HG02852 (cell line): ENCODE measurements around the gene TMEM217.
A peak's percentile ranks its signal among the peaks of the same experiment; 100 is the strongest.
"Not testable (repeated sequence)": the region's sequence is repeated elsewhere in the genome, so short reads cannot be mapped to it uniquely, and the experiment has no call there.

Source experiments
- ATAC-seq: cut with Tn5 transposase; IDR thresholded peaks from one replicate; pipeline ENCODE4 v1.9.1; 2021; ENCODE audit warnings: mild to moderate bottlenecking, moderate library complexity; ENCODE audit not compliant: unreplicated experiment

The TMEM217 gene

GRCh38 chr6:37218511-37218910 lies 39.4 kb downstream of the TMEM217 start:
- no peak for ATAC-seq

- no peak for ATAC-seq
These were observed 39.9 kb downstream of the TMEM217 start for GRCh38 chr6:37218061-37218460.

DNA sequence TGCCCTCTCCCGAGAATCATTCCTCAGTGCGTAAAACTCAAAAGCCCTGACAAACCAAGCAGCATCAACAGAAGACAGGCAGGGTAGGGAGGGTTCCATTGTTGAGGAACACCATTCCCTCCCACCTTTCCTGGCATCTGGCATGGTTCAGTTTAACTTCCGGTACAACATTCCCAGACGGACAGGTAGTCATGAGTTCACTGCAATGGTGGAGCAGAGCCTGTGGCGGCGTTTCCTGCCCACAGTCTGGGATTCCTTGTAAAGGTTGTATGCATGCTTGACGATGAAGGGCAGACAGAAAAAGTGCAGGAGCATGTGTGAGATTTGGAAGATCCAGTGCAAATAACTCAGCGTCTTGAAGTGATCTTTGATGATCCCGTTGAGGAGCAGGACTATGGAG lies 45.7 kb downstream of the TMEM217 start:
- ATAC-seq, result no peak

- ATAC-seq, result no peak
These were observed 47.5 kb downstream of the TMEM217 start for GRCh38 chr6:37210313-37210968.

DNA sequence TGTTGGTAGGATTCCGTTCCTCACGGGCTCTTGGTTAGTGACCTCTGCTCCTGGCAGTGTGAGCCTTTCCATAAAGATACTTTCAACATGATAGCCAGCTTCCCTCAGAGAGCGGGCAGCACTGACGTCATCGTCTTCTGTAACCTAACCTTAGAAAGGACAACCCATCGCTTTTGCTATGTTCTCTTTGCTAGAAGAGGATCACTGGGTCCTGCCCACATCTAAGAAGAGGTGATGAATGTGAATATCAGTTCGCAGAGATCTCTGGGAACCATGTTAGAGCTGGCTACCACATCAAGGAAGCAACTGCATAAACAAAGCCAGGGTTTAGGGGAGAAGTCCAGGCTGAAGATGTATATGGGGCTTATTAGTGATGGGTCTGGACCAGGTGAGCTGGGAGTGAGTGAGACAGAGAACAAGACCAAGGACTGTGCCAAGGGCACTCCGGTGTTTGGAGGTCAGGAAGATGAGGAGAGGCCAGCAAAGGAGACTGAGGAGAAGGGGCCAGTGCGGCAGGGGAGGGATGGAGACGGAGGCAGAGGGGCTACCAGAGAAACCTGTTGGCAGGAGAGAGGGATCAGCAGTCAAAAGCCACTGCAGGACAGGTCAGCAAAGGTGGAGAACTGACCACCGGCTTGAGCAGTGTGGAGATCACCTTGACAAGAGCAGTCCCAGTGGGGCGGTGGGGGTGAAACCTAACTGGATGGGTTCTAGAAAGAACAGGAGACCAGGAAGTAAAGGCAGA lies 48.3 kb downstream of the TMEM217 start:
- ATAC-seq, result no peak

DNA sequence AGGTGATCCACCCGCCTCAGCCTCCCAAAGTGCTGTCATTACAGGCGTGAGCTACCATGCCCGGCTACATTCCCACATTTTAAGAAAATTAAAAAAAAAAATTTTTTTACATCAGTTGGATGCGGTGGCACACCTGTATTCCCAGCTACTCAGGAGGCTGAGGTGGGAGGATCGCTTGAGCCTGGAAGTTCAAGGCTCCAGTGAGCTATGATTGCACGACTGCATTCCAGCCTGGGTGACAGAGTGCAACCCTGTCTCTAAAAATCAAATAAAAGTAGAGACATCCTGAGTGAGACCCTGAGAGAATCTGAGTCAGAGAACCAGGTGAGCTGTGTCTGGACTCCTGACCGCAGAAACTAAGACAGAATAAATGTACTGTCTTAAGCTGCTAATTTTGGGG lies 49.2 kb downstream of the TMEM217 start:
- ATAC-seq, result no peak

- ATAC-seq, result peak; percentile 67
These were observed 50.0 kb downstream of the TMEM217 start for GRCh38 chr6:37207903-37208456.

DNA sequence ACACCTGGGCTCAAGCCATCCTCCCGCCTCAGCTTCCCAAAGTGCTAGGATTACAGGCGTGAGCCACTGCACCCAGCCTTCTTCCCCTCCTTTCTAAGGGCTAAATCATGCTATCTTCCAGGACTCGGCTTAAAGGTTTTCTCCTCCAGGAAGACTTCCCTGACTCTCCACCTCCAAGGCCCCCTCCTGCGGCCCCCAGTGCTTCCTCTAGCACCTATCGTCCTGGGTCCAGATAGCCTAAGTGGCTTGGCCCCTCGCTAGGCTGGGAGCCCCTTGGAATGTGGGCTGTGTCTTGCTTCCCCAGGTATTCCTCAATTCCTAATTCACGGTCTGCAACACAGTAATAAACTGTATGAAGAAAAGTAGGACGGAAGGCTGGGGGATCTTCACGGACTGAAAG lies 51.3 kb downstream of the TMEM217 start:
- ATAC-seq, result no peak

DNA sequence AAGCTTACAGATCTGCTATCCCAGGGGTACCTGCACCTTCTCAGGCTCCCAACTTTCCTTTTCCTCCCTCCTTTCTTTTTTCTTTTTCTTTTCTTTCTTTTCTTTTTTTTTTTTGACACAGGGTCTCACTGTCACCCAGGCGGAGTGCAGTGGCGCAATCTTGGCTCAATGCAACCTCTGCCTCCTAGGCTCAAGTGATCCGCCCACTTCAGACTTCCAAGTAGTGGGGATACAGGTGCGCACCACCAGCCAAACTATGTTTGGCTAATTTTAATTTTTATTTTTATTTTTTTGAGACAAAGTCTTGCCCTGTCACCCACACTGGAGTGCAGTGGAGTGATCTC lies 52.0 kb downstream of the TMEM217 start:
- ATAC-seq, result no peak

DNA sequence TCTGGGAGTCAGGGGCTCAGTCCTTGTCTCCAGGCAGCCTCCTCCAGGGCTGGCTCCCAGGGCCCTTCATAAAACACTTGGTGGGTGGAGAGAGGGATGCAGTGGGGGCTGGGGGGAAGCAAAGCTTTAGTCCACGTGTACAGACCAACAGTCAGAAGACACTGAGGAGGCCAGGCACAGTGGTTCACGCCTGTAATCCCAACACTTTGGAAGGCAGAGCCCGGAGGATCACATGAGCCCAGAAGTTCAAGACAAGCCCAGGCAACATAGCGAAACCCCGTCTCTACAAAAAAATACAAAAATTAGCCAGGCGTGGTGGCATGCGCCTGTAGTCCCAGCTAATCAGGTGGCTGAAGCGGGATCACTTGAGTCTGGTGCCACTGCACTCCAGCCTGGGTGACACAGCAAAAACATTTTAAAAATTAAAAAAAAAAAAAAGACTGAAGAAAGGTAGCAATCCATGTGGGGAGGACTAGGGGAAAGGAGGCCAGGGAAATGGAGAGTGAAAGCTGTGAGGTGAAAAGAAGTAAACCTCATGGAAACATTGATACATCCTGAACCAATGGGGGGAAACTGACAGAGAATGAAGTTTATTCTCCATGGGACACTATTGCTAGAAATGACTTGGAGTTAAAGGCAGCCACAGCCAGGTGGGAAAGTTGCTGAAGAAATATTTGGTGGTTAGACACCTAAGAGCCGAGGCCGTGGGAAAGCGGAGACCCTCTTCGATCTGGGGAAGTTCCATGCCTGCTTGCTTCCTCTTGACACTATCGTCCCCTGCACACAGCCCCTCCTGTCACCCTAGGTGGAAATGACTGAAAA lies 52.6 kb downstream of the TMEM217 start:
- no peak for ATAC-seq

- ATAC-seq, result no peak
These were observed 53.8 kb downstream of the TMEM217 start for GRCh38 chr6:37204014-37204751.

DNA sequence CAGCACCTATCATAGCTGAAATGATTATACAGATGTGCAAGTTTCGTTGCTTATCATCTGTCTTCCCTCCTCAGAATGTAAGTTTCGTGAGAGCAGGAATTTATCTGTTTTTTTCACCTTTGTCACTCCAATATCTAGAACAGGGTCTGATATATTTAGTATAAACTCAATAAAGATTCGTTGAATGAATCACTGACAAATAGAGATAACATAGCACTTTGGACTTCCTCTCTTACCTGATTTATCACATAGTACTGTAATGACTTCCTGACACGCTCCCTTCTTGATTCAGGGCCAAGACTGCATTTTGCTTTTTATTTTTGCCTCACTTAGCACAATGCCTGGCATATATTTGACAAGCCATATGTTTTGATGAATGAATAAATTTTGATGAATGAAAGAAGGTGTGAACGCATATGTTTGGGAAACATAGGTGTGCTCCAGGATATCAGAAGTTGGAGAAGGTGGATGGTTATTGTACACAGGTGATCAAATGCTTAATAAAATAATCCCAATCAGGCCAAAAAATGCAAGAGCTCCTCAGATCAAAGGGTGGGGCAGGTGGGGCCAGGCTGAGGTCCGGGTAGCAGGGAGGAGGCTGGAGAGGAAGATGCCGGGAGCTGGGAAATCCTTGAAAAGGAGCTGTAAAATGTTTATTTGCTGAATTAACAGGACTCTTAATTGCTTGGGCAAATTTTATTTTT lies 55.0 kb downstream of the TMEM217 start:
- ATAC-seq, result no peak

DNA sequence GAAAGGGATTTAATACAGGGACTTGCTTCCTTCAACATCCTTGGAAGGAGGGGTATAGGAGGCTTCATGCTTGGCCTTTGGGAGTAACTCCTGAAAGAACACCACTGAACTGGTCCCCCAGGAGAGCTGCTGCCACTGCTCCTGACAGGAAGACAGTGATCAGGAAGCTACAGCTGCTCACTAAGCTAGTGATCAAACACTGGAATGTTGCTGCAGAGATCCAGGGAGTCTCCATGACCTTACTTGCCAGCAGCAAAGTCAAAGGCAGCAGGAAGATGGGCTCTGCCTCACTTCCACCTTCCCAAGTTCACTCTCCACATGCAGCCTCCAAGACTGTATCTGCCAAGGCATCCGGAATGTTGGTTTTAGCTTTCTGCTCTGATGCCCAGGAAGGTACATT lies 56.2 kb downstream of the TMEM217 start:
- no peak for ATAC-seq

DNA sequence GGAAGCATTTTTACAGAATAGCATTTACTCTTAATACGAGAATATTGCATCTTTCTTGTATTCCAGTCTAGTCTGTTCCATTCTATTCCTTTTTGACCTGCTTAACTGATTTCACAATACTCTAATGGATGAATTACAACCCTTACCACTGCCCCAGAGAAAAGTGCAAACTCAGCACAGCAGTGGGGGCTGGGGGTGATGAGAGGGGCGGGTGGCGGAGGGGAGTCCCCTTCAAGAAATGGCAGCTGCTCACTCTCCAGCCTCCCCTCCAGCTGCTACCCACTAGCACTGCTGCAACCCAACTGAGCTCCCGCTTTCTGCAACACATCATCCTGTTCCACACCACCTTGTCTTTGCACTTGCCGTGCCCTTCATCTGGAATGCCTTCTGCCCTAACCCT lies 57.9 kb downstream of the TMEM217 start:
- ATAC-seq, result no peak

DNA sequence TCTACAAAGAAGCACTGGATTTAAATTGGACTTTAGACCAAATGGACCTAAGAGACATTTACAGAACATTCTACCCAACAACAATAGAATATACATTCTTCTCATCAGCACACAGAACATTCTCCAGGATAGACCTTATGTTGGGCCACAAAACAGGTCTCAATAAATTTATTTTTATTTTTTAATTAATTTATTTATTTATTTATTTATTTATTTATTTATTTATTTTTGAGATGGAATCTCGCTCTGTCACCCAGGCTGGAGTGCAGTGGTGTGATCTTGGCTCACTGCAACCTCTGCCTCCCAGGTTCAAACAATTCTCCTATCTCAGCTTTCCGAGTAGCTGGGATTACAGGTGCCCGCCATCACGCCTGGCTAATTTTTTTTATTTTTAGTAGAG lies 61.5 kb downstream of the TMEM217 start:
- not testable (repeated sequence) for ATAC-seq

DNA sequence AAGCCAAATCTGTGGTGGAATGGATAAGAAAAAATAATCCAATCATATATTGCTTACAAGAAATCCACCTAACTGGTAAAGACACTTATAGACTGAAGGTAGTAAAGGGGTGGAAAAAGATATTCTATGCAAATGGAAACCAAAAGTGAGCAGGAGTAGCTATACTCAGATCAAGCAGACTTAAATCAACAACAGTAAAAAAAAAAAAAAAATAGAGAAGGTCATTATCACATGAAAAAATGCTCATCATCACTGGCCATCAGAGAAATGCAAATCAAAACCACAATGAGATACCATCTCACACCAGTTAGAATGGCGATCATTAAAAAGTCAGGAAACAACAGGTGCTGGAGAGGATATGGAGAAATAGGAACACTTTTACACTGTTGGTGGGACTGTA lies 63.1 kb downstream of the TMEM217 start:
- ATAC-seq, result not testable (repeated sequence)

DNA sequence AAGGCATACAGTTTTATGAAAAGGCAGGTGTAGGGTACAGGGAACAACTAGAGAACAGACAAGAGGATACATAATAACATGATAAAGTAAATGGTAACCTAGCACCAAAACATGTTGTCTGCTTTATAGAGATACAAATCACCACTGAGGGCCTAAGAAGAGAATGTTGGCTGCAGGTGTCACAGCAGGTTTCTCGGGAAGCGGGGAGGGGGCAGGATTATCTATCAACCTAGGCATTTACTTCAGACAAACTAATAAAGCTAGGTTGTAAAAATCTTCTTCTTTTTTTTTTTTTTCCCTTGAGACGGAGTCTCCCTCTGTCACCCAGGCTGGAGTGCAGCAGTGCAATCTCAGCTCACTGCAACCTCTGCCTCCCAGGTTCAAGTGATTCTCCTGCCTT lies 65.3 kb downstream of the TMEM217 start:
- no peak for ATAC-seq

- no peak for ATAC-seq
These were observed 67.8 kb downstream of the TMEM217 start for GRCh38 chr6:37190159-37190535.

DNA sequence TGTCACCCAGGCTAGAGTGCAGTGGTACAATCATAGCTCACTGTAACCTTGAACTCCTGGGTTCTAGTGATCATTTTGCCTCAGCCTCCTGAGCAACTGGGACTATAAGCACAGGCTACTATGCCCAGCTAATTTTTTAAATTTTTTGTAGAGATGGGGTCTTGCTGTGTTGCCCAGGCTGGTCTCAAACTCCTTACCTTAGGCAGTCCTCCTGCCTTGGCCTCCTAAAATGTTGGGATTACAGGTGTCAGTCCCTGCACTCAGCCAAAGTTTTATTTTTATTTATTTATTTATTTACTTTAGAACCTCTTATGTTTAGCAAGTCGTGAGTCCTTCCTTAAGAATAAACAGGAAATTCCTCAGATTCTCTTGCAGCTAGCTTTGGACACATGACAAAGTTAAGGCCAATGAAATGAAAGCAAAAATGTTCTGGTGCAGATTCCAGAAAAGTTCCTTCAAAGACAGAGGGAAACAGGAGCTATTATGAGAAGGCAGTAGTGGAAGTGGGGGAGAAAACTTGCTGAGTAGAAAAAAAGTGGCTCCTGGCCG lies 68.9 kb downstream of the TMEM217 start:
- no peak for ATAC-seq
